ENCODE measurements around the gene E2F8.
"Not testable (repeated sequence)": the region's sequence is repeated elsewhere in the genome, so short reads cannot be mapped to it uniquely, and the experiment has no call there.

Gene E2F8

GRCh38 chr11:19263333-19263732, 22.6 kb upstream of the E2F8 start:
- H3K4me3 ChIP-seq (ENCODE audit: insufficient read length, low read depth), result no peak overlapping the region
- H3K9ac ChIP-seq (ENCODE audit: insufficient read length, low read depth), result no peak overlapping the region
- H3K36me3 ChIP-seq (ENCODE audit: insufficient read depth, insufficient read length, low read length), result no peaks in the 10 kb centered on the region
- H3K27me3 ChIP-seq (ENCODE audit: insufficient read depth, insufficient read length), result no peaks in the 10 kb centered on the region
- TF ChIP-seq ZNF274 (IDR thresholded peaks at IDR 0.05; ENCODE audit: low read depth, low read length) (no peak), YY1 (IDR thresholded peaks at IDR 0.05; ENCODE audit: insufficient read depth, insufficient read length) (no peak), SUZ12 (IDR thresholded peaks at IDR 0.05; ENCODE audit: extremely low read depth, insufficient read depth, insufficient read length) (no peak)
- H3K9me3 ChIP-seq (ENCODE audit: insufficient read depth, low read length), result no peaks in the 10 kb centered on the region
- DNase-seq (ENCODE audit: low read depth, low spot score), result no peak
- H3K4me1 ChIP-seq (ENCODE audit: insufficient read depth, insufficient read length), result peaks cover 2% of the 10 kb centered on the region

- Histone ChIP-seq H3K36me3 (ENCODE audit: insufficient read depth, insufficient read length, low read length) (no peaks in the 10 kb centered on the region), H3K4me1 (ENCODE audit: insufficient read depth, insufficient read length) (peaks cover 2% of the 10 kb centered on the region), H3K4me3 (ENCODE audit: insufficient read length, low read depth) (no peak overlapping the region), H3K27me3 (ENCODE audit: insufficient read depth, insufficient read length) (no peaks in the 10 kb centered on the region), H3K9me3 (ENCODE audit: insufficient read depth, low read length) (no peaks in the 10 kb centered on the region), H3K9ac (ENCODE audit: insufficient read length, low read depth) (no peak overlapping the region)
- TF ChIP-seq ZNF274 (IDR thresholded peaks at IDR 0.05; ENCODE audit: low read depth, low read length) (no peak), SUZ12 (IDR thresholded peaks at IDR 0.05; ENCODE audit: extremely low read depth, insufficient read depth, insufficient read length) (no peak), YY1 (IDR thresholded peaks at IDR 0.05; ENCODE audit: insufficient read depth, insufficient read length) (no peak)
- no peak for DNase-seq (ENCODE audit: low read depth, low spot score)
Observed at GRCh38 chr11:19259487-19260345, 19.0 kb upstream of the E2F8 start.

- Histone ChIP-seq H3K36me3 (ENCODE audit: insufficient read depth, insufficient read length, low read length) (no peaks in the 10 kb centered on the region), H3K9me3 (ENCODE audit: insufficient read depth, low read length) (no peaks in the 10 kb centered on the region), H3K4me1 (ENCODE audit: insufficient read depth, insufficient read length) (peaks cover 2% of the 10 kb centered on the region), H3K4me3 (ENCODE audit: insufficient read length, low read depth) (no peak overlapping the region), H3K27me3 (ENCODE audit: insufficient read depth, insufficient read length) (no peaks in the 10 kb centered on the region), H3K9ac (ENCODE audit: insufficient read length, low read depth) (no peak overlapping the region)
- TF ChIP-seq ZNF274 (IDR thresholded peaks at IDR 0.05; ENCODE audit: low read depth, low read length) (no peak), SUZ12 (IDR thresholded peaks at IDR 0.05; ENCODE audit: extremely low read depth, insufficient read depth, insufficient read length) (no peak), YY1 (IDR thresholded peaks at IDR 0.05; ENCODE audit: insufficient read depth, insufficient read length) (no peak)
- DNase-seq (ENCODE audit: low read depth, low spot score), result no peak
Observed at GRCh38 chr11:19258641-19259230, 18.0 kb upstream of the E2F8 start.

- not testable (repeated sequence) for H3K27me3 ChIP-seq (ENCODE audit: insufficient read depth, insufficient read length); H3K9me3 ChIP-seq (ENCODE audit: insufficient read depth, low read length); H3K9ac ChIP-seq (ENCODE audit: insufficient read length, low read depth); H3K4me3 ChIP-seq (ENCODE audit: insufficient read length, low read depth); H3K4me1 ChIP-seq (ENCODE audit: insufficient read depth, insufficient read length); H3K36me3 ChIP-seq (ENCODE audit: insufficient read depth, insufficient read length, low read length); DNase-seq (ENCODE audit: low read depth, low spot score)
Observed at GRCh38 chr11:19254441-19254840, 13.7 kb upstream of the E2F8 start.

- DNase-seq (ENCODE audit: low read depth, low spot score), result no peak
- H3K9ac ChIP-seq (ENCODE audit: insufficient read length, low read depth), result no peak overlapping the region
- no peaks in the 10 kb centered on the region for H3K9me3 ChIP-seq (ENCODE audit: insufficient read depth, low read length)
- H3K27me3 ChIP-seq (ENCODE audit: insufficient read depth, insufficient read length), result no peaks in the 10 kb centered on the region
- H3K4me3 ChIP-seq (ENCODE audit: insufficient read length, low read depth), result no peak overlapping the region
- no peaks in the 10 kb centered on the region for H3K36me3 ChIP-seq (ENCODE audit: insufficient read depth, insufficient read length, low read length)
- no peak for TF ChIP-seq YY1 (IDR thresholded peaks at IDR 0.05; ENCODE audit: insufficient read depth, insufficient read length)
- no peak for TF ChIP-seq SUZ12 (IDR thresholded peaks at IDR 0.05; ENCODE audit: extremely low read depth, insufficient read depth, insufficient read length)
- no peak for TF ChIP-seq ZNF274 (IDR thresholded peaks at IDR 0.05; ENCODE audit: low read depth, low read length)
- H3K4me1 ChIP-seq (ENCODE audit: insufficient read depth, insufficient read length), result no peaks in the 10 kb centered on the region
Observed at GRCh38 chr11:19253817-19254216, 13.1 kb upstream of the E2F8 start.

- Histone ChIP-seq H3K4me1 (ENCODE audit: insufficient read depth, insufficient read length) (no peaks in the 10 kb centered on the region), H3K9ac (ENCODE audit: insufficient read length, low read depth) (no peak overlapping the region), H3K36me3 (ENCODE audit: insufficient read depth, insufficient read length, low read length) (no peaks in the 10 kb centered on the region), H3K27me3 (ENCODE audit: insufficient read depth, insufficient read length) (no peaks in the 10 kb centered on the region), H3K9me3 (ENCODE audit: insufficient read depth, low read length) (no peaks in the 10 kb centered on the region), H3K4me3 (ENCODE audit: insufficient read length, low read depth) (no peak overlapping the region)
- DNase-seq (ENCODE audit: low read depth, low spot score), result no peak
- TF ChIP-seq YY1 (IDR thresholded peaks at IDR 0.05; ENCODE audit: insufficient read depth, insufficient read length) (no peak), ZNF274 (IDR thresholded peaks at IDR 0.05; ENCODE audit: low read depth, low read length) (no peak), SUZ12 (IDR thresholded peaks at IDR 0.05; ENCODE audit: extremely low read depth, insufficient read depth, insufficient read length) (no peak)
Observed at GRCh38 chr11:19253153-19253745, 12.5 kb upstream of the E2F8 start.

GRCh38 chr11:19252394-19253152, 11.8 kb upstream of the E2F8 start:
- Histone ChIP-seq H3K9ac (ENCODE audit: insufficient read length, low read depth) (no peak overlapping the region), H3K36me3 (ENCODE audit: insufficient read depth, insufficient read length, low read length) (no peaks in the 10 kb centered on the region), H3K9me3 (ENCODE audit: insufficient read depth, low read length) (no peaks in the 10 kb centered on the region), H3K4me3 (ENCODE audit: insufficient read length, low read depth) (no peak overlapping the region), H3K4me1 (ENCODE audit: insufficient read depth, insufficient read length) (no peaks in the 10 kb centered on the region), H3K27me3 (ENCODE audit: insufficient read depth, insufficient read length) (no peaks in the 10 kb centered on the region)
- no peak for DNase-seq (ENCODE audit: low read depth, low spot score)
- no peak for TF ChIP-seq YY1 (IDR thresholded peaks at IDR 0.05; ENCODE audit: insufficient read depth, insufficient read length)
- no peak for TF ChIP-seq ZNF274 (IDR thresholded peaks at IDR 0.05; ENCODE audit: low read depth, low read length)
- TF ChIP-seq SUZ12 (IDR thresholded peaks at IDR 0.05; ENCODE audit: extremely low read depth, insufficient read depth, insufficient read length), result no peak

Measured in NT2/D1 (cell line).